ENCODE data around the gene DYRK1A.

DYRK1A gene

GRCh38 chr21:37432710-37433455 lies 66.3 kb downstream of the DYRK1A start:
- DNase-seq: no peak

GRCh38 chr21:37433456-37433840 lies 66.9 kb downstream of the DYRK1A start:
- in situ Hi-C loops (cut with HindIII; ENCODE audit: low pct_ligation_motif_present, low pct_unique_long_range_greater_than_20kb, low sequenced_read_pairs): no loop called here
- no peak for DNase-seq

More at GRCh38 chr21:37432710-37433455, 66.3 kb downstream of the DYRK1A start:
- in situ Hi-C loops (cut with HindIII; ENCODE audit: low pct_ligation_motif_present, low pct_unique_long_range_greater_than_20kb, low sequenced_read_pairs): no loop called here

- in situ Hi-C loops (cut with HindIII; ENCODE audit: low pct_ligation_motif_present, low pct_unique_long_range_greater_than_20kb, low sequenced_read_pairs): no loop called here
Measured at GRCh38 chr21:37435120-37435519, 68.5 kb downstream of the DYRK1A start.

GRCh38 chr21:37435711-37436110 lies 69.1 kb downstream of the DYRK1A start:
- in situ Hi-C loops (cut with HindIII; ENCODE audit: low pct_ligation_motif_present, low pct_unique_long_range_greater_than_20kb, low sequenced_read_pairs): no loop called here
- DNase-seq: no peak

More at GRCh38 chr21:37435120-37435519, 68.5 kb downstream of the DYRK1A start:
- peak; percentile 89 for DNase-seq

GRCh38 chr21:37436174-37436573 lies 69.6 kb downstream of the DYRK1A start:
- in situ Hi-C loops (cut with HindIII; ENCODE audit: low pct_ligation_motif_present, low pct_unique_long_range_greater_than_20kb, low sequenced_read_pairs): no loop called here
- DNase-seq: no peak

GRCh38 chr21:37437376-37438080 lies 71.0 kb downstream of the DYRK1A start:
- in situ Hi-C loops (cut with HindIII; ENCODE audit: low pct_ligation_motif_present, low pct_unique_long_range_greater_than_20kb, low sequenced_read_pairs): no loop called here
- DNase-seq: no peak

- in situ Hi-C loops (cut with HindIII; ENCODE audit: low pct_ligation_motif_present, low pct_unique_long_range_greater_than_20kb, low sequenced_read_pairs): no loop called here
- DNase-seq: no peak
Measured at GRCh38 chr21:37443683-37444082, 77.1 kb downstream of the DYRK1A start.

- in situ Hi-C loops (cut with HindIII; ENCODE audit: low pct_ligation_motif_present, low pct_unique_long_range_greater_than_20kb, low sequenced_read_pairs): no loop called here
- no peak for DNase-seq
Measured at GRCh38 chr21:37445228-37445627, 78.7 kb downstream of the DYRK1A start.

GRCh38 chr21:37446552-37446951 lies 80.0 kb downstream of the DYRK1A start:
- no peak for DNase-seq
- in situ Hi-C loops (cut with HindIII; ENCODE audit: low pct_ligation_motif_present, low pct_unique_long_range_greater_than_20kb, low sequenced_read_pairs): no loop called here

GRCh38 chr21:37447288-37447936 lies 80.8 kb downstream of the DYRK1A start:
- in situ Hi-C loops (cut with HindIII; ENCODE audit: low pct_ligation_motif_present, low pct_unique_long_range_greater_than_20kb, low sequenced_read_pairs): no loop called here
- DNase-seq: no peak

- DNase-seq: no peak
- in situ Hi-C loops (cut with HindIII; ENCODE audit: low pct_ligation_motif_present, low pct_unique_long_range_greater_than_20kb, low sequenced_read_pairs): no loop called here
Measured at GRCh38 chr21:37449302-37449937, 82.8 kb downstream of the DYRK1A start.

- no peak for DNase-seq
- in situ Hi-C loops (cut with HindIII; ENCODE audit: low pct_ligation_motif_present, low pct_unique_long_range_greater_than_20kb, low sequenced_read_pairs): no loop called here
Measured at GRCh38 chr21:37450445-37450941, 83.9 kb downstream of the DYRK1A start.

GRCh38 chr21:37451446-37451845 lies 84.9 kb downstream of the DYRK1A start:
- DNase-seq: no peak
- in situ Hi-C loops (cut with HindIII; ENCODE audit: low pct_ligation_motif_present, low pct_unique_long_range_greater_than_20kb, low sequenced_read_pairs): no loop called here

GRCh38 chr21:37452227-37452626 lies 85.7 kb downstream of the DYRK1A start:
- in situ Hi-C loops (cut with HindIII; ENCODE audit: low pct_ligation_motif_present, low pct_unique_long_range_greater_than_20kb, low sequenced_read_pairs): no loop called here
- DNase-seq: peak; percentile 87

- in situ Hi-C loops (cut with HindIII; ENCODE audit: low pct_ligation_motif_present, low pct_unique_long_range_greater_than_20kb, low sequenced_read_pairs): no loop called here
- no peak for DNase-seq
Measured at GRCh38 chr21:37453350-37453749, 86.8 kb downstream of the DYRK1A start.

GRCh38 chr21:37454869-37455503 lies 88.4 kb downstream of the DYRK1A start:
- in situ Hi-C loops (cut with HindIII; ENCODE audit: low pct_ligation_motif_present, low pct_unique_long_range_greater_than_20kb, low sequenced_read_pairs): no loop called here
- DNase-seq: no peak

- no peak for DNase-seq
- in situ Hi-C loops (cut with HindIII; ENCODE audit: low pct_ligation_motif_present, low pct_unique_long_range_greater_than_20kb, low sequenced_read_pairs): no loop called here
Measured at GRCh38 chr21:37455504-37455911, 88.9 kb downstream of the DYRK1A start.

- no peak for DNase-seq
Measured at GRCh38 chr21:37458669-37459276, 92.2 kb downstream of the DYRK1A start.

More at GRCh38 chr21:37458669-37459276, 92.2 kb downstream of the DYRK1A start:
- in situ Hi-C loops (cut with HindIII; ENCODE audit: low pct_ligation_motif_present, low pct_unique_long_range_greater_than_20kb, low sequenced_read_pairs): no loop called here

Measured in ACHN (cell line).